ENCODE results near the gene PARP3. TPM values are rescaled to one million over a fixed set of nuclear protein-coding genes. Genes with fewer than 3 reads are reported as not detected.

PARP3 gene
- total RNA-seq, 1 donor from 2014 or later = 12.4 TPM

GRCh38 chr3:51932471-51933370 is 9.4 kb upstream of the PARP3 start:
- Mint-ChIP-seq H3K4me1 (ENCODE audit: unreplicated experiment) (no peaks in the 10 kb centered on the region), H3K27me3 (ENCODE audit: unreplicated experiment) (no peaks in the 10 kb centered on the region), H3K9me3 (ENCODE audit: unreplicated experiment) (no peaks in the 10 kb centered on the region), H3K36me3 (ENCODE audit: unreplicated experiment) (peaks cover 27% of the 10 kb centered on the region), H3K27ac (ENCODE audit: unreplicated experiment) (no peak overlapping the region), H3K4me3 (ENCODE audit: unreplicated experiment) (no peak overlapping the region)
- TF ChIP-seq CTCF (IDR thresholded peaks at IDR 0.05) = no peak
- DNase-seq (ENCODE audit: extremely low spot score, unreplicated experiment) = peak; percentile 76

GRCh38 chr3:51933471-51934138 is 8.6 kb upstream of the PARP3 start:
- no peak overlapping the region for H3K4me3 Mint-ChIP-seq (ENCODE audit: unreplicated experiment)
- peaks cover 32% of the 10 kb centered on the region for H3K36me3 Mint-ChIP-seq (ENCODE audit: unreplicated experiment)
- no peaks in the 10 kb centered on the region for H3K27me3 Mint-ChIP-seq (ENCODE audit: unreplicated experiment)
- H3K9me3 Mint-ChIP-seq (ENCODE audit: unreplicated experiment) = no peaks in the 10 kb centered on the region
- DNase-seq (ENCODE audit: extremely low spot score, unreplicated experiment) = peak; percentile 74
- no peak for TF ChIP-seq CTCF (IDR thresholded peaks at IDR 0.05)
- H3K4me1 Mint-ChIP-seq (ENCODE audit: unreplicated experiment) = no peaks in the 10 kb centered on the region
- H3K27ac Mint-ChIP-seq (ENCODE audit: unreplicated experiment) = no peak overlapping the region

- Mint-ChIP-seq H3K9me3 (ENCODE audit: unreplicated experiment) (no peaks in the 10 kb centered on the region), H3K27ac (ENCODE audit: unreplicated experiment) (no peak overlapping the region), H3K4me3 (ENCODE audit: unreplicated experiment) (no peak overlapping the region), H3K36me3 (ENCODE audit: unreplicated experiment) (peaks cover 32% of the 10 kb centered on the region), H3K4me1 (ENCODE audit: unreplicated experiment) (no peaks in the 10 kb centered on the region), H3K27me3 (ENCODE audit: unreplicated experiment) (no peaks in the 10 kb centered on the region)
- peak; percentile 78 for DNase-seq (ENCODE audit: extremely low spot score, unreplicated experiment)
- TF ChIP-seq CTCF (IDR thresholded peaks at IDR 0.05) = no peak
Measured at GRCh38 chr3:51934139-51934850, 7.9 kb upstream of the PARP3 start.

- Mint-ChIP-seq H3K4me3 (ENCODE audit: unreplicated experiment) (no peak overlapping the region), H3K36me3 (ENCODE audit: unreplicated experiment) (peaks cover 32% of the 10 kb centered on the region)
- DNase-seq (ENCODE audit: extremely low spot score, unreplicated experiment) = peak; percentile 81
Measured at GRCh38 chr3:51934991-51935885, 6.9 kb upstream of the PARP3 start.

More at GRCh38 chr3:51934991-51935885, 6.9 kb upstream of the PARP3 start:
- no peaks in the 10 kb centered on the region for H3K27me3 Mint-ChIP-seq (ENCODE audit: unreplicated experiment)
- H3K27ac Mint-ChIP-seq (ENCODE audit: unreplicated experiment) = no peak overlapping the region
- no peak for TF ChIP-seq CTCF (IDR thresholded peaks at IDR 0.05)
- H3K9me3 Mint-ChIP-seq (ENCODE audit: unreplicated experiment) = no peaks in the 10 kb centered on the region
- peaks cover 2% of the 10 kb centered on the region for H3K4me1 Mint-ChIP-seq (ENCODE audit: unreplicated experiment)
